GM12873 (cell line): ENCODE results near the gene CD300LF.

Source experiments
- TF ChIP-seq, protein P1 (sequence below): IDR thresholded peaks from 2 replicates; pipeline ENCODE4 v1.5.1; 2012; ENCODE audit warnings: low read depth, mild to moderate bottlenecking, moderate library complexity, low read length, control low read depth; ENCODE audit not compliant: insufficient read depth; ENCODE audit errors: missing control alignments

The CD300LF gene

DNA sequence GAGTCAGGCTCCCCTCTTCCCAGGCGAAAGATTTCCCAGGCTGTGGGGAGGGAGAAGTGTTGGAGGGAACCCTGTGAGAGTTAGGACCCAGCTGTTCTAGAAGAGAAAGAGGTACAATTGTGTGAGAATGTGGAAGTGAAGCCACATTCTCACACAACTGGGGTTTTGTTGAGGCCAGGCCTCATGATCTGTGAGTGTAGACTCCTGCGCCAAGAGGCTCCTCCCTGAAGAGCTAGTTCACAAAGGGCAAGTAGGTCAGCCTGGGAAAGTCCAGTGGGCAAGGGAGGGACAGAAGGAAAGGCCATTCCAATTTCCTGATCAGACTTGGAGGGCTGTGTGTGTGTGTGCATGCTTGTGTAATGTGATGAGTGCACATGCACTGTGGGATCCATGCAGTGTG is 15.2 kb downstream of the CD300LF start:
- TF ChIP-seq, protein P1, sequence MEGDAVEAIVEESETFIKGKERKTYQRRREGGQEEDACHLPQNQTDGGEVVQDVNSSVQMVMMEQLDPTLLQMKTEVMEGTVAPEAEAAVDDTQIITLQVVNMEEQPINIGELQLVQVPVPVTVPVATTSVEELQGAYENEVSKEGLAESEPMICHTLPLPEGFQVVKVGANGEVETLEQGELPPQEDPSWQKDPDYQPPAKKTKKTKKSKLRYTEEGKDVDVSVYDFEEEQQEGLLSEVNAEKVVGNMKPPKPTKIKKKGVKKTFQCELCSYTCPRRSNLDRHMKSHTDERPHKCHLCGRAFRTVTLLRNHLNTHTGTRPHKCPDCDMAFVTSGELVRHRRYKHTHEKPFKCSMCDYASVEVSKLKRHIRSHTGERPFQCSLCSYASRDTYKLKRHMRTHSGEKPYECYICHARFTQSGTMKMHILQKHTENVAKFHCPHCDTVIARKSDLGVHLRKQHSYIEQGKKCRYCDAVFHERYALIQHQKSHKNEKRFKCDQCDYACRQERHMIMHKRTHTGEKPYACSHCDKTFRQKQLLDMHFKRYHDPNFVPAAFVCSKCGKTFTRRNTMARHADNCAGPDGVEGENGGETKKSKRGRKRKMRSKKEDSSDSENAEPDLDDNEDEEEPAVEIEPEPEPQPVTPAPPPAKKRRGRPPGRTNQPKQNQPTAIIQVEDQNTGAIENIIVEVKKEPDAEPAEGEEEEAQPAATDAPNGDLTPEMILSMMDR, result no peak

DNA sequence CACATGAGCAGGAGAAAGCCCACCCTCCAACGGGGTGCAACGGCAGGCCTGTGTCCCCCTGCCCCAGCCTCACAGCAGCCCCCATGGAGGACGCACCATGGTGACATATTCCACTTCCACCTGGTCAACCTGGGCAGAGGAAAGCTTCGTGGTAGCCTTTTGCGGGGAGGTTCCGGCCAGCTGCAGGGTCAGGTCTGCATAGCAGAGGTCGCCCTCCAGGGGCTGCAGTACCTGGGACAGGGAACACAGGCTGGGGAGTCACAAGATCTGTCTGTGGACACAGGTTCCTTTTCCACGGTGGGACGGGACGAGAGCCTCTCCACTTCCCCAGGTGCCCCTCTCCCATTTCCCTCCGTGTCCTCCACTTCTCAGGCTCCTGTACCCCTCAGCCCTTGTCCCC is 17.1 kb downstream of the CD300LF start:
- TF ChIP-seq, protein P1, result no peak

DNA sequence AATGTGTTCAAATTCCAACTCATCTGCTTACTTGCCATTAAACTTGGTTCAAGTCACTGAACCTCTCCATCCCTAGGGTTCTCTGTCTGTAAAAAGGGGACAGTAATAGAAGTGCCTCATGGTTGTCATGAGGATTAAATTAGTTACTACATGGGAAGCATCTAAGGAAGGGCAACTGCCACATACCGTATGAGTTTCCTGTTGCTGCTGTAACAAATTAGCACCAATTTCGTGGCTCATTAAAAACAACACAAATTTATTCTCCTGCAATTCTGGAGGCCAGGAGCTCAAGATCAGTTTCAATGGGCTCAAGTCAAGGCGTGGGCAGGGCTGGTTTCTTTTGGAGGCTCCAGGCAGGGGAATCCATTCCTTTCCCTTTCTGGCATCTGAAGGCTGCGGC is 18.6 kb downstream of the CD300LF start:
- TF ChIP-seq, protein P1, result no peak

DNA sequence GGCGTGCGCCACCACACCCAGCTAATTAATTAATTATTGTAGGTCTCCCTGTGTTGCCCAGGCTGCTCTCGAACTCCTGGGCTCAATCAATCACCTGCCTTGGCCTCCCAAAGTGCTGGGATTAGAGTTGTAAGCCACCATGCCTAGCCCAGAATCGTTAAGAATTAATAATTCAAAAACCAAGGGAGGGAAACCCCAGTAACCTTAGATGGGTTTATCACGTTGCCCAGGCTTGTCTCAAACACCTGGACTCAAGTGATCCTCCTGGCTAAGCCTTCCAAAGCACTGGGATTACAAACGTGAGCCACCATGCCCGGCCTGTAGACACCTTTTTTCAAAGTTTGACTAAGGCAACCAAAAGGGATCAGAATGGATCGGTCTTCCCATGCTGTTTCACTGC is 21.6 kb downstream of the CD300LF start:
- TF ChIP-seq, protein P1, result no peak

DNA sequence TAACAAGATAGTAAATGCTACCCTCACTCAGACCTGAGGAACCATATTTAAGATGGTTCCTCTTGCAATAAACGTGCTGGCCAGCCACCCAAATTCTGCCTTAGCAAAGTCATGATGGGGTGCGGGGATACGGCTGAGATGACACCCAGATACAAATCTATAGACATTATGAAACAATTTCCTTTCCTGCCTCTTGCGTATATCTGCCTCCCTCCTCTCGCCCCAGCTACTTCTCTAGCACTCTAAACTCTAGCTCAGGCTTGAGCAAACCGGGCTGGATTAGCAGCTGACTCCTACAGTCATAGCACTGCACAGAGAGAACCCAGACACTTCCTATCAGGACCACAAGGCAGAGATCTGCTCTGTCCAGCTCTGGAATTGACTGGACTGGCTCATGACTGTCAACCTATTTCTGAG is 22.3 kb downstream of the CD300LF start:
- TF ChIP-seq, protein P1, result no peak

DNA sequence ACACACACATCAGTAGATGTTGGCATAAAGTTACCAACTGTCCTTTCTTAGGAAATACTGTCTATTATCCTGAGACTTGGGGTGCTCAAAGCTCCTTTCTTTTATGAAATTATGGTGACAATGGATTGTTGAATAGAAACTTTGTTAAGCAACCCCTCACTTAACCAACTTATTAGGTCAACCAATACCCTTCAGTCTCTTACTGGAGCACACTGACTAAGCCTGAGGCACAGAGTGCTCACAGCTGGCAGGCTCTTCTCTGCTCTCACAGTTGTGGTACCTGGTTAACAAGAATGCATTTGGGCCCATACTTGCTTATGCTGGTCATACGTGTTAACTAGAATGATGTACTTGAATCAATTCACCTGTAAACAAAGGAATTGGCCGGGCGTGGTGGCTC is 24.8 kb downstream of the CD300LF start:
- TF ChIP-seq, protein P1, result no peak

DNA sequence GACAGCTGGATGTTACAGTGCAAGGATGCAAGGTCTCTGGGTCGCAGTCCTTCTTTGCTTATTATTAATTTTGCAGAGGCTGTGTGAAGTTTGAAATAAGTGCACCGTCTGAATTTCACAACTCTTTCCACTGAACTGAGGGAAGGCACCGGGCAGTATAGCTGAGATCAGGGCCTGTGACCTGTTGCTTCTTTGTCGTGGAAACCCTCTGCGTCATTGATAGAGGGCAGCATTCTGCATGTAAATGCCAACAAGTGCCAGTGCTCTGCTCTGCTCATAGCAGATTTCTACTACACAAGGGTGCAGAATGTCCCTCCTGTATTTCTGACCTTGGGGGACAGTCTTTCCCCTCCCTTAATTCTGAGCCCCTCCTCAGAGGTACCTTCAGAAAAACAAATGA is 26.0 kb downstream of the CD300LF start:
- TF ChIP-seq, protein P1, result no peak
